ENCODE results near the gene C2CD2L.

Gene C2CD2L

DNA sequence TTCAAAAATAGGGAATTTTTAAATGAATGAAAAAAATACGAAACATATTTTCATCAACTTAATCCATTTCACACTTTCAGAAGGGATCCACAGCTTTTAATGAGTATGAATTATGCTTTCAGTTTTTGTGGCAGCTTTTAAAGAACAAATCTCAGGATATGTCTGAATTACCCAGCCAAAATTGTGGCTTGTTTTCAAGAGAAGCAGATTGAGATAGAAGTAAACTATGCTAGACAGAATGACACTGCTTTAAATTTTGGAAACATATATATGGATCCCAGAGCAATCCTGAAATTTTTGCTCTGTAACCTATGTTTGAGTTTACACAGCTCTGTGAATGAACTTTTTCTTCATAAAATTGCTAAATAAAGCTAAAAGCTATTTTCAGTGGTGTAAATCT lies 11.8 kb downstream of the C2CD2L start:
- H3K27ac ChIP-seq, result no peak overlapping the region
- ChIA-PET POLR2A (ENCODE audit: low non-redundant PET) (interaction anchor here (0.5 to 0.7 kb wide), 2 partner anchors 11 kb away, joined by 3 to 4 read pairs; no protein-coding TSS in a partner anchor), CTCF (interaction anchor here (0.6 kb wide), 1 partner anchor 86 kb away, joined by 3 read pairs; no protein-coding TSS in a partner anchor)
- no peak for DNase-seq (ENCODE audit: low spot score)
- TF ChIP-seq CTCF (conservative IDR thresholded peaks at IDR 0.05; ENCODE audit: low read depth), result no peak

DNA sequence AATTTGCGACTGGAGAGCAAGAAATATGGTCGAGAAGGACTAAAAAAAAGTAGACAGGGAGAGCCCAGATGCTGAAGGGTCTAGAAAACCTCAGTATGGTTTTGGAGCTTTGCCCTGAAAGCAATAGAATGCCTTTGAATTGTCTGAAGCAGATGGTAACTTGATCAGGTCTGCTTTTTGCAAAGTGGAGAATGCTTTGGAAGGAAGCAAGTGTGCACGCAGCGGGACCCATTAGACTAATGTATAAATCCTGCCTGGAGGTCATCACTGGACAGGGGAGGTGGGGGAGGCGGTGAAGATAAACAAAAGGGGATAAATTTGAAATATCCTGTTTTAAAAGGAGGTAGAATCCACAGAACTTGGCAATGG lies 13.5 kb downstream of the C2CD2L start:
- ChIA-PET POLR2A (ENCODE audit: low non-redundant PET) (no interaction called here), CTCF (interaction anchor here (0.7 to 1.3 kb wide), 3 partner anchors 12 to 26 kb away, joined by 3 to 10 read pairs (median 3); a partner anchor contains a TSS)
- peak overlapping the region; percentile 82 for H3K27ac ChIP-seq
- no peak for DNase-seq (ENCODE audit: low spot score)
- no peak for TF ChIP-seq CTCF (conservative IDR thresholded peaks at IDR 0.05; ENCODE audit: low read depth)

GRCh38 chr11:119121008-119121810 lies 14.1 kb downstream of the C2CD2L start, which contains the start of gene HINFP:
Gene HINFP, plus strand, starts transcription at chr11:119121580. Its CDS starts 5,365 bp downstream, at chr11:119126945.
- ChIA-PET CTCF (interaction anchor here (0.7 to 1.3 kb wide), 2 partner anchors 13 to 26 kb away, joined by 3 to 10 read pairs; a partner anchor contains a TSS), POLR2A (ENCODE audit: low non-redundant PET) (interaction anchor here (0.6 kb wide), 1 partner anchor 1997 kb away, joined by 3 read pairs; no protein-coding TSS in a partner anchor)
- DNase-seq (ENCODE audit: low spot score), result peak; percentile 97
- TF ChIP-seq CTCF (conservative IDR thresholded peaks at IDR 0.05; ENCODE audit: low read depth), result no peak
- H3K27ac ChIP-seq, result peak within 1 kb of the TSS; percentile 82

- no peak for DNase-seq (ENCODE audit: low spot score)
- CTCF ChIA-PET, result interaction anchor here (0.5 to 1.3 kb wide), 2 partner anchors 27 to 30 kb away, joined by 3 to 10 read pairs; a partner anchor contains a TSS
These were observed 14.6 kb downstream of the C2CD2L start for GRCh38 chr11:119121811-119122124.

DNA sequence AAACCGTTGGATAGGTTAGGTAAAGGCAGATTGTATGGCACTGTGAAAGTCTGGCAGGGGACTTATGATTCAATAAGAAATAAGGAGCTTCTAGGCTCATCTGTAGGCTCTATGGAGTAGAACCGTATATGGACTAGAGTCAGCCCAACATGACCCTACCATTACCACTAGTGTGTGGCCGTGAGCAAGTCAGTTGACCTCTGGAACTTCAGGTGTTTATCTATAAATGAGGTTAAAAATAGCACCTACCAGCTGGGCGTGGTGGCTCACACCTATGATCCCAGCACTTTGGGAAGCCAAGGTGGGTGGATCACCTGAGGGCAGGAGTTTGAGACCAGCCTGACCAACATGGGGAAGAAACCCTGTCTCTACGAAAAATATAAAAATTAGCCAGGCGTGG lies 18.7 kb downstream of the C2CD2L start:
- H3K27ac ChIP-seq, result no peak overlapping the region
- DNase-seq (ENCODE audit: low spot score), result no peak
- POLR2A ChIA-PET (ENCODE audit: low non-redundant PET), result no interaction called here
- CTCF ChIA-PET, result no interaction called here
- TF ChIP-seq CTCF (conservative IDR thresholded peaks at IDR 0.05; ENCODE audit: low read depth), result no peak

More at GRCh38 chr11:119121811-119122124, 14.6 kb downstream of the C2CD2L start:
- POLR2A ChIA-PET (ENCODE audit: low non-redundant PET), result interaction anchor here (0.6 kb wide), 1 partner anchor 1997 kb away, joined by 3 read pairs; no protein-coding TSS in a partner anchor
- no peak for TF ChIP-seq CTCF (conservative IDR thresholded peaks at IDR 0.05; ENCODE audit: low read depth)
- H3K27ac ChIP-seq, result peak overlapping the region; percentile 82

DNA sequence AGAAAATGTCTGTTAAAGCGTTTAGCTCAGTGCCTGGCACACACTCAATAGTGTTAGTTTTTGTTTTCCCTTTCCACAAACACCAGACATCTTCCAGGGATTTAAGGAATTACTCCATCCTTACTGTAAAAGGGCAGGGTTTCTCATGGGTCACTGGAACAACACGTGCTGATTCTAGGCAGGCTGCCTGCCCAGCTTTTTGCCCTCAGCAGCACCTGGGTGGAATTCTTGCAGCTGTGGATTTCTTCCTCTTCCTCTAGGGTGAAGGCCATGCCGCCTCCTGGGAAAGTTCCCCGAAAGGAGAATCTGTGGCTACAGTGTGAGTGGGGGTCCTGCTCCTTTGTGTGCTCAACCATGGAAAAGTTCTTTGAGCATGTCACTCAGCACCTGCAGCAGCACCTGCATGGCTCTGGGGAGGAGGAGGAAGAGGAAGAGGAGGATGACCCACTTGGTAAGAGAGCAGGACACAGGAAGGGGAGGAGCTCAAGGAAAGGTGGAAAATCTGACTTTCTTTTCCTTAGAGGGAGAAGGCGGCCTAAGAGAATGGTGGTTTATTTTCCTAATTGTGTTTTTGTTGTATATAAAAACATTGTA lies 19.6 kb downstream of the C2CD2L start:
- POLR2A ChIA-PET (ENCODE audit: low non-redundant PET), result no interaction called here
- CTCF ChIA-PET, result no interaction called here
- DNase-seq (ENCODE audit: low spot score), result no peak
- TF ChIP-seq CTCF (conservative IDR thresholded peaks at IDR 0.05; ENCODE audit: low read depth), result no peak
- peak overlapping the region; percentile 55 for H3K27ac ChIP-seq

All from RWPE1 (cell line).